ENCODE measurements around the gene PTPRJ.
"Not testable (repeated sequence)": the region's sequence is repeated elsewhere in the genome, so short reads cannot be mapped to it uniquely, and the experiment has no call there.

Gene PTPRJ

GRCh38 chr11:47950396-47950795, 30.0 kb upstream of the PTPRJ start:
- DNase-seq: no peak
- no peak for TF ChIP-seq POLR2A (IDR thresholded peaks at IDR 0.05; ENCODE audit: low read length)
- TF ChIP-seq GATA1 (IDR thresholded peaks at IDR 0.05; ENCODE audit: low read depth, low read length): no peak

GRCh38 chr11:47951504-47951903, 28.9 kb upstream of the PTPRJ start:
- DNase-seq: not testable (repeated sequence)

GRCh38 chr11:47955061-47955755, 25.2 kb upstream of the PTPRJ start:
- TF ChIP-seq GATA1 (IDR thresholded peaks at IDR 0.05; ENCODE audit: low read depth, low read length) (no peak), POLR2A (IDR thresholded peaks at IDR 0.05; ENCODE audit: low read length) (no peak)
- no peak for DNase-seq

- no peak for DNase-seq
- TF ChIP-seq POLR2A (IDR thresholded peaks at IDR 0.05; ENCODE audit: low read length) (no peak), GATA1 (IDR thresholded peaks at IDR 0.05; ENCODE audit: low read depth, low read length) (no peak)
Observed at GRCh38 chr11:47960015-47960414, 20.3 kb upstream of the PTPRJ start.

- TF ChIP-seq POLR2A (IDR thresholded peaks at IDR 0.05; ENCODE audit: low read length): no peak
- no peak for TF ChIP-seq GATA1 (IDR thresholded peaks at IDR 0.05; ENCODE audit: low read depth, low read length)
- DNase-seq: no peak
Observed at GRCh38 chr11:47961383-47961782, 19.0 kb upstream of the PTPRJ start.

- no peak for TF ChIP-seq GATA1 (IDR thresholded peaks at IDR 0.05; ENCODE audit: low read depth, low read length)
- TF ChIP-seq POLR2A (IDR thresholded peaks at IDR 0.05; ENCODE audit: low read length): no peak
- DNase-seq: no peak
Observed at GRCh38 chr11:47964546-47964945, 15.8 kb upstream of the PTPRJ start.

- DNase-seq: no peak
- TF ChIP-seq GATA1 (IDR thresholded peaks at IDR 0.05; ENCODE audit: low read depth, low read length) (no peak), POLR2A (IDR thresholded peaks at IDR 0.05; ENCODE audit: low read length) (no peak)
Observed at GRCh38 chr11:47967577-47968525, 12.5 kb upstream of the PTPRJ start.

GRCh38 chr11:47969401-47969800, 11.0 kb upstream of the PTPRJ start:
- no peak for DNase-seq
- TF ChIP-seq POLR2A (IDR thresholded peaks at IDR 0.05; ENCODE audit: low read length): no peak
- no peak for TF ChIP-seq GATA1 (IDR thresholded peaks at IDR 0.05; ENCODE audit: low read depth, low read length)

GRCh38 chr11:47971501-47971900, 8.9 kb upstream of the PTPRJ start:
- no peak for DNase-seq
- TF ChIP-seq GATA1 (IDR thresholded peaks at IDR 0.05; ENCODE audit: low read depth, low read length) (no peak), POLR2A (IDR thresholded peaks at IDR 0.05; ENCODE audit: low read length) (no peak)

GRCh38 chr11:47973173-47973572, 7.2 kb upstream of the PTPRJ start:
- no peak for DNase-seq
- no peak for TF ChIP-seq GATA1 (IDR thresholded peaks at IDR 0.05; ENCODE audit: low read depth, low read length)
- no peak for TF ChIP-seq POLR2A (IDR thresholded peaks at IDR 0.05; ENCODE audit: low read length)

- TF ChIP-seq POLR2A (IDR thresholded peaks at IDR 0.05; ENCODE audit: low read length): no peak
- no peak for TF ChIP-seq GATA1 (IDR thresholded peaks at IDR 0.05; ENCODE audit: low read depth, low read length)
- DNase-seq: no peak
Observed at GRCh38 chr11:47976931-47977330, 3.4 kb upstream of the PTPRJ start.

- DNase-seq: no peak
- TF ChIP-seq POLR2A (IDR thresholded peaks at IDR 0.05; ENCODE audit: low read length) (no peak), GATA1 (IDR thresholded peaks at IDR 0.05; ENCODE audit: low read depth, low read length) (no peak)
Observed at GRCh38 chr11:47977623-47978022, 2.7 kb upstream of the PTPRJ start.

- peak; percentile 30 to 48 for DNase-seq
- TF ChIP-seq GATA1 (IDR thresholded peaks at IDR 0.05; ENCODE audit: low read depth, low read length): no peak
- TF ChIP-seq POLR2A (IDR thresholded peaks at IDR 0.05; ENCODE audit: low read length): no peak
Observed at GRCh38 chr11:47979378-47980087, 826 bp upstream of the PTPRJ start.

All from erythroblast (primary cell).